ENCODE results near the gene BMERB1. TPM values are rescaled to one million over a fixed set of nuclear protein-coding genes. Genes with fewer than 3 reads are reported as not detected.
"Not testable (repeated sequence)": the region's sequence is repeated elsewhere in the genome, so short reads cannot be mapped to it uniquely, and the experiment has no call there.

The BMERB1 gene
- total RNA-seq, 1 experiment from 2014 or later, result 3.8 TPM

DNA sequence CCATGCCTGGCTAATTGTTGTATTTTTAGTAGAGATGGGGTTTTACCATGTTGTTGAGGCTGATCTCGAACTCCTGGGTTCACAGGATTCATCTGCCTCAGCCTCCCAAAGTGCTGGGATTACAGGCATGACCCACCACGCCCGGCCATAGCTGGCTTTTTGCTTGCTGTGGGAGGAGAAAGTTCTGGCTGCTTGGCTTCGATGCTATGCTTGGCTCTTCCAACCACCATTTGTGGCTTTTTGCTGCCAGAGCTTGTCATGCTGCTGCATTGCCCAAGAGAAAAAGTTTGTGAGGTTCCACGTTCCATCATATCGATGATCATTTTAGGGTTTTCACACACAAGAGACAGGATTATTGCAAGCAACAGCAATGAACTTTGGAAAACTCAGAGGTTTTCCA lies 16.2 kb downstream of the BMERB1 start:
- DNase-seq (no peak), ATAC-seq (no peak)
- no peak overlapping the region for H3K4me2 ChIP-seq (ENCODE audit: low read length)
- H3K4me3 ChIP-seq (ENCODE audit: low read length), result no peak overlapping the region
- TF ChIP-seq EZH2phosphoT487 (IDR thresholded peaks at IDR 0.05; ENCODE audit: borderline replicate concordance, low read length) (no peak), EZH2 (IDR thresholded peaks at IDR 0.05; ENCODE audit: low read length, unreplicated experiment) (no peak), CTCF (conservative IDR thresholded peaks at IDR 0.05; ENCODE audit: low read depth, low read length) (no peak)
- POLR2A ChIA-PET (ENCODE audit: unreplicated experiment), result no interaction called here
- H3K27me3 ChIP-seq (ENCODE audit: low read length), result no peaks in the 10 kb centered on the region
- H3K27ac ChIP-seq (ENCODE audit: low read length), result no peak overlapping the region
- CTCF ChIA-PET, result no interaction called here
- no TSS peak for BruUV-seq (replicated peaks)
- no peaks in the 10 kb centered on the region for H3K4me1 ChIP-seq (ENCODE audit: insufficient read depth, low read length)
- H2AFZ ChIP-seq (ENCODE audit: low read length), result no peak overlapping the region
- H3K9me2 ChIP-seq (replicated peaks; ENCODE audit: low read length), result no peaks in the 10 kb centered on the region
- H3K9me3 ChIP-seq (ENCODE audit: low read length), result no peaks in the 10 kb centered on the region
- H3K36me3 ChIP-seq (ENCODE audit: low read depth, low read length), result no peaks in the 10 kb centered on the region
- no peak overlapping the region for H3K9ac ChIP-seq (ENCODE audit: low read length)
- H3F3A ChIP-seq (ENCODE audit: low read length, unreplicated experiment), result no peaks in the 10 kb centered on the region
- no peaks in the 10 kb centered on the region for H3K79me2 ChIP-seq (ENCODE audit: low read length)
- intact Hi-C loops (cut with micrococcal nuclease), result no loop called here
- H4K20me1 ChIP-seq (ENCODE audit: low read length), result no peaks in the 10 kb centered on the region

GRCh38 chr16:15451098-15451731 lies 16.8 kb downstream of the BMERB1 start:
- no peak overlapping the region for H3K9ac ChIP-seq (ENCODE audit: low read length)
- H3K4me1 ChIP-seq (ENCODE audit: insufficient read depth, low read length), result no peaks in the 10 kb centered on the region
- POLR2A ChIA-PET (ENCODE audit: unreplicated experiment), result no interaction called here
- H3K79me2 ChIP-seq (ENCODE audit: low read length), result no peaks in the 10 kb centered on the region
- intact Hi-C loops (cut with micrococcal nuclease), result no loop called here
- no peak for ATAC-seq
- H3K9me3 ChIP-seq (ENCODE audit: low read length), result no peaks in the 10 kb centered on the region
- H4K20me1 ChIP-seq (ENCODE audit: low read length), result no peaks in the 10 kb centered on the region
- BruUV-seq (replicated peaks), result no TSS peak
- H3K27me3 ChIP-seq (ENCODE audit: low read length), result no peaks in the 10 kb centered on the region
- H3K36me3 ChIP-seq (ENCODE audit: low read depth, low read length), result no peaks in the 10 kb centered on the region
- H3K27ac ChIP-seq (ENCODE audit: low read length), result no peak overlapping the region
- no peak overlapping the region for H2AFZ ChIP-seq (ENCODE audit: low read length)
- no peak for TF ChIP-seq CTCF (conservative IDR thresholded peaks at IDR 0.05; ENCODE audit: low read depth, low read length)
- TF ChIP-seq EZH2 (IDR thresholded peaks at IDR 0.05; ENCODE audit: low read length, unreplicated experiment), result no peak
- no peak for TF ChIP-seq EZH2phosphoT487 (IDR thresholded peaks at IDR 0.05; ENCODE audit: borderline replicate concordance, low read length)
- H3K9me2 ChIP-seq (replicated peaks; ENCODE audit: low read length), result no peaks in the 10 kb centered on the region
- DNase-seq, result no peak
- no peak overlapping the region for H3K4me3 ChIP-seq (ENCODE audit: low read length)
- H3F3A ChIP-seq (ENCODE audit: low read length, unreplicated experiment), result no peaks in the 10 kb centered on the region
- CTCF ChIA-PET, result interaction anchor here (0.6 kb wide), 1 partner anchor 51 kb away, joined by 9 read pairs; no protein-coding TSS in a partner anchor
- no peak overlapping the region for H3K4me2 ChIP-seq (ENCODE audit: low read length)

DNA sequence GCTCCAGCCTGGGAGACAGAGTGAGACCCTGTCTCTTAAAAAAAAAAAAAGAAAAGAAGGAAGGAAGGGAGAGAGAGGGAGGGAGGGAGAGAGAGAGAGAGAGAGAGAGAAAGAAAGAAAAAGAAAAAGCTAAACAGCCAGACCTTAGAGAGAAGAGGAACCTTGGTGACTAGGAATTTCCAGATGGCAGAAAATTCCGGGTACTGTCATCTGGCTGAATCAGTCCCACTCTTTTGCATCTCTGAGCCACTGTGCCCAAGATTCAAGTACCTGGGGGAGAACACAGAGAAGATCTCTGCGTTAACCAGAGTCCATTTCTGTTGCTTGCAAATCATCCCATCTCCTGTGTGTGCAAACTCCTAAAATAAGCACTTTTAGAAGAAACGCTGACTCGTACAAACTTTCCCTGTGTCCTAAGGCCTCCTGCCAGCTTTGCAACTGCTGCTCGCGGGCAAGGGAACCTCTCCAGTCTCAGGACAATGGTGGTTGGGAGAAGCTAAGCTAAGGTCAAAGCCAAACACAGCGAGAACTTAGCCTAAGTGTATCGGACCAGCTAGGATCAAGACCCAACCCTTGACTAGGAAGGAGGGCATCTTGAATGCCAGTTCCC lies 18.0 kb downstream of the BMERB1 start:
- DNase-seq, result no peak

DNA sequence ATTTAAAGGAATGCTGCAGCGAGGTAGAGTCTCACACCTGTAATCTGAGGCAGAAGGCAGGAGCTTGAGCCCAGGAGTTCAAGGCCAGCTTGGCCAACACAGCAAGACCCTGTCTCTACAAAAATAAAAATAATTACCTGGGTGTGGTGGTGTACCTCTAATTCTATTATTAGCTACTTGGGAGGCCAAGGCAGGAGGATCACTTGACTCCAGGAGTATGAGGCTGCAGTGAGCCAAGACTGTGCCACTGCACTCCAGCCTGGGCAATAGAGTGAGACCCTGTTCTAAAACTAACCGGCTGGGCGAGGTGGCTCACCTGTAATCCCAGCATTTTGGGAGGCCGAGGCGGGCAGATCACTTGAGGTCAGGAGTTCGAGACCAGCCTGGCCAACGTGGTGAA lies 18.9 kb downstream of the BMERB1 start:
- DNase-seq; CTCF ChIA-PET; H3K4me1 ChIP-seq (ENCODE audit: insufficient read depth, low read length); H3K79me2 ChIP-seq (ENCODE audit: low read length); intact Hi-C loops (cut with micrococcal nuclease); H3K27me3 ChIP-seq (ENCODE audit: low read length); H3F3A ChIP-seq (ENCODE audit: low read length, unreplicated experiment); H2AFZ ChIP-seq (ENCODE audit: low read length); H3K9me2 ChIP-seq (replicated peaks; ENCODE audit: low read length); H3K27ac ChIP-seq (ENCODE audit: low read length); H3K9me3 ChIP-seq (ENCODE audit: low read length); H3K9ac ChIP-seq (ENCODE audit: low read length); H3K4me3 ChIP-seq (ENCODE audit: low read length); H3K36me3 ChIP-seq (ENCODE audit: low read depth, low read length); POLR2A ChIA-PET (ENCODE audit: unreplicated experiment); ATAC-seq; H3K4me2 ChIP-seq (ENCODE audit: low read length); H4K20me1 ChIP-seq (ENCODE audit: low read length); BruUV-seq (replicated peaks): not testable (repeated sequence)

More for the DNA sequence above, 18.0 kb downstream of the BMERB1 start:
- no peak overlapping the region for H3K4me3 ChIP-seq (ENCODE audit: low read length)
- no peak overlapping the region for H2AFZ ChIP-seq (ENCODE audit: low read length)
- H3K9me2 ChIP-seq (replicated peaks; ENCODE audit: low read length), result no peaks in the 10 kb centered on the region
- intact Hi-C loops (cut with micrococcal nuclease), result no loop called here
- no peaks in the 10 kb centered on the region for H3K27me3 ChIP-seq (ENCODE audit: low read length)
- no peaks in the 10 kb centered on the region for H3K4me1 ChIP-seq (ENCODE audit: insufficient read depth, low read length)
- no peak overlapping the region for H3K27ac ChIP-seq (ENCODE audit: low read length)
- no peaks in the 10 kb centered on the region for H4K20me1 ChIP-seq (ENCODE audit: low read length)
- no peak overlapping the region for H3K9ac ChIP-seq (ENCODE audit: low read length)
- ChIA-PET CTCF (no interaction called here), POLR2A (ENCODE audit: unreplicated experiment) (no interaction called here)
- no TSS peak for BruUV-seq (replicated peaks)
- no peaks in the 10 kb centered on the region for H3K9me3 ChIP-seq (ENCODE audit: low read length)
- TF ChIP-seq EZH2 (IDR thresholded peaks at IDR 0.05; ENCODE audit: low read length, unreplicated experiment) (no peak), EZH2phosphoT487 (IDR thresholded peaks at IDR 0.05; ENCODE audit: borderline replicate concordance, low read length) (no peak), CTCF (conservative IDR thresholded peaks at IDR 0.05; ENCODE audit: low read depth, low read length) (no peak)
- no peak for ATAC-seq
- H3K4me2 ChIP-seq (ENCODE audit: low read length), result no peak overlapping the region
- no peaks in the 10 kb centered on the region for H3K79me2 ChIP-seq (ENCODE audit: low read length)
- H3K36me3 ChIP-seq (ENCODE audit: low read depth, low read length), result no peaks in the 10 kb centered on the region
- no peaks in the 10 kb centered on the region for H3F3A ChIP-seq (ENCODE audit: low read length, unreplicated experiment)
